Right lobe of liver (tissue), 6 donors: ENCODE measurements around the gene DCHS2. TPM values are rescaled to one million over a fixed set of nuclear protein-coding genes. Genes with fewer than 3 reads are reported as not detected.

Experiments used
- ATAC-seq, 4 donors: fragments of 200-7000 bp; cut with Tn5 transposase; one replicate each; pipeline ENCODE4 v1.9.1; 2020; ENCODE audit warnings: mild to moderate bottlenecking in 4 of 4, moderate library complexity in 4 of 4
- DNase-seq, 3 donors: peaks; one replicate each; pipeline ENCODE4 v3.0.0-alpha.2; 2020
- H3K27ac ChIP-seq, 3 donors: fragments of 200-600 bp; one replicate each; pipeline ENCODE4 v1.8.0; 2022
- H3K27me3 ChIP-seq, 2 donors: fragments of 200-600 bp; one replicate each; pipeline ENCODE4 v1.8.0; 2022
- H3K36me3 ChIP-seq, 4 donors: fragments of 200-600 bp; sonication (generic) in 1 of 4; one replicate each; pipeline versions ENCODE4 v1.5.1 to v1.8.0; 2017 to 2022; ENCODE audit warnings: control low read depth in 1 of 4
- H3K4me1 ChIP-seq, 4 donors: fragments of 200-600 bp; sonication (generic) in 1 of 4; one replicate each; pipeline versions ENCODE4 v1.5.1 to v1.8.0; 2017 to 2022; ENCODE audit warnings: control low read depth in 1 of 4
- H3K4me3 ChIP-seq, 3 donors: fragments of 200-600 bp; one replicate each; pipeline ENCODE4 v1.8.0; 2022
- H3K9me3 ChIP-seq, 4 donors: fragments of 200-600 bp; sonication (generic) in 1 of 4; one replicate each; pipeline versions ENCODE4 v1.5.1 to v1.8.0; 2017 to 2022; ENCODE audit warnings: control low read depth in 1 of 4
- POLR2A ChIP-seq: fragments of 450-650 bp; IDR thresholded peaks from one replicate; pipeline ENCODE4 v1.6.1; 2017; ENCODE audit warnings: antibody characterized with exemption, mild to moderate bottlenecking
- WGBS: methylation state at CpG from one replicate; pipeline ENCODE4 v1.1.6; 2018; ENCODE audit warnings: low coverage, low lambda C conversion rate; ENCODE audit not compliant: insufficient coverage; ENCODE audit errors: missing lambda C conversion rate; 5-methylcytosine and 5-hydroxymethylcytosine counted together
- intact Hi-C, 2 donors: fragments of 100-400 bp; cut with DNase I; formaldehyde crosslinking; loops; one replicate each; pipeline versions ENCODE4 v1.11.2 to v1.14.1; 2022
- total RNA-seq, 6 experiments: library from RNA; depleted of rRNA in 2 of 6; stranded (reverse); fragments of >200 nt in 2 of 6; fragmentation: NEBNext Ultra II Directional in 3 of 6; extraction: Animal tissue kit (Norgen Biotek cat#: 25700) in 3 of 6; gene quantifications; one replicate each; pipeline versions ENCODE4 v1.1.0 to v1.2.4, GENCODE V29; 2016 to 2023
- TF ChIP-seq, protein P1 (sequence below), 4 donors: fragments of 200-600 bp in 3 of 4; fragments of 450-650 bp in 1 of 4; IDR thresholded peaks; one replicate each; pipeline versions ENCODE4 v1.5.1 to v1.8.0; 2016 to 2022; ENCODE audit warnings: antibody characterized with exemption in 4 of 4, mild to moderate bottlenecking in 2 of 4
- donor health status: DM: no; HTN: yes; CAD: no.
- donor health status: DM: no; HTN: no; CAD: no.
- donor health status: DM: no; HTN: no; CAD: no.
- donor health status: DM: no; HTN: yes; CAD: no.
- donor health status: DM: no; HTN: yes; CAD: no.

The DCHS2 gene
- total RNA-seq, 6 experiments from 2014 or later: 0.07 to 0.37 (median 0.12) TPM; not detected in 1

DNA sequence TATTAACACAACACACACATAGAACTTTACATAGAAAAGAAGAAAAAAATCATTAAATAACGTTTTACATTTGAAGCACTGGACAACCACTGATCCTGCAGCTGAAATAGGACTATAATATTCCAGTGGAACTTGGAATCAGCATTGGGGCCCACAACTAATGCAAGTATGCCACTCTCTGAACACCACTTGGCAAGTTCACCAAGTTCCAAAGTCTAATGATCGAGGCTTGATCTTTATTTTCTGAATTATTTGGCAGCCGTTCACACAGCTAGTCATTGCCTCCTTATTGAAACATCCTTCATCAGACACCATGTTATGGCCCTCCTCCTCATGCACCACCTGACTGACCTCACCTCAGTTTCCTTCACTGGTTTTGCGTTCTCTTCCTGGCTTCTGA, 107.6 kb downstream of the DCHS2 start:
- 25% methylated on average over 4 of the region's 4 CpGs for WGBS
- H3K4me3 ChIP-seq: no peak overlapping the region
- H3K27me3 ChIP-seq: no peaks in the 10 kb centered on the region
- H3K4me1 ChIP-seq: no peaks in the 10 kb centered on the region
- H3K9me3 ChIP-seq: no peaks in the 10 kb centered on the region
- TF ChIP-seq POLR2A: no peak
- TF ChIP-seq, protein P1, sequence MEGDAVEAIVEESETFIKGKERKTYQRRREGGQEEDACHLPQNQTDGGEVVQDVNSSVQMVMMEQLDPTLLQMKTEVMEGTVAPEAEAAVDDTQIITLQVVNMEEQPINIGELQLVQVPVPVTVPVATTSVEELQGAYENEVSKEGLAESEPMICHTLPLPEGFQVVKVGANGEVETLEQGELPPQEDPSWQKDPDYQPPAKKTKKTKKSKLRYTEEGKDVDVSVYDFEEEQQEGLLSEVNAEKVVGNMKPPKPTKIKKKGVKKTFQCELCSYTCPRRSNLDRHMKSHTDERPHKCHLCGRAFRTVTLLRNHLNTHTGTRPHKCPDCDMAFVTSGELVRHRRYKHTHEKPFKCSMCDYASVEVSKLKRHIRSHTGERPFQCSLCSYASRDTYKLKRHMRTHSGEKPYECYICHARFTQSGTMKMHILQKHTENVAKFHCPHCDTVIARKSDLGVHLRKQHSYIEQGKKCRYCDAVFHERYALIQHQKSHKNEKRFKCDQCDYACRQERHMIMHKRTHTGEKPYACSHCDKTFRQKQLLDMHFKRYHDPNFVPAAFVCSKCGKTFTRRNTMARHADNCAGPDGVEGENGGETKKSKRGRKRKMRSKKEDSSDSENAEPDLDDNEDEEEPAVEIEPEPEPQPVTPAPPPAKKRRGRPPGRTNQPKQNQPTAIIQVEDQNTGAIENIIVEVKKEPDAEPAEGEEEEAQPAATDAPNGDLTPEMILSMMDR (IDR thresholded peaks at IDR 0.05): no peak
- intact Hi-C loops: no loop called here
- DNase-seq (no peak), ATAC-seq (peak in 3 of 4 donors; percentile 37 to 56 (median 55))
- H3K27ac ChIP-seq: no peak overlapping the region
- no peaks in the 10 kb centered on the region for H3K36me3 ChIP-seq

DNA sequence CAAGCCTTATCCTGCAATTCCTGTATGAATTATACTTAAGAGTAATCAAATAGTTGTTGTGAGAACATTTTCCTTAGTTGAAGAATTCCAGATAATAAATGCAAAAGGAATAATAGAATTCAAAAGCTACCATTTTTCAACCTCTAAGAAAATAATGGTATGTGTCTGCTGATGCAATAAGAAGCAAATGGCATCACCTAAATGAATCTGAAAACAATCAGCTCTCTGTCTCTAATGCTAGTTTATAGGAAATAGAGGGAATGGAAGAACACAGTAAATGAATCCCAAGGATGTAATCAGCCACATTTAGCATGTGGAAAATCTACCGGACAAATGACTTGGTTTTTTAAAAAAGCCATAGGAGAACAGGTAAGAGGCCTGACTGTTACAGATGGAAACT, 115.1 kb downstream of the DCHS2 start:
- ATAC-seq: no peak
- WGBS: 100% methylated on average over 1 of the region's 1 CpG
- no peak for DNase-seq
- intact Hi-C loops: no loop called here
- Histone ChIP-seq H3K36me3 (no peaks in the 10 kb centered on the region), H3K27ac (no peak overlapping the region), H3K9me3 (no peaks in the 10 kb centered on the region), H3K27me3 (no peaks in the 10 kb centered on the region), H3K4me1 (no peaks in the 10 kb centered on the region), H3K4me3 (no peak overlapping the region)
- no peak for TF ChIP-seq POLR2A
- TF ChIP-seq, protein P1 (IDR thresholded peaks at IDR 0.05): no peak

DNA sequence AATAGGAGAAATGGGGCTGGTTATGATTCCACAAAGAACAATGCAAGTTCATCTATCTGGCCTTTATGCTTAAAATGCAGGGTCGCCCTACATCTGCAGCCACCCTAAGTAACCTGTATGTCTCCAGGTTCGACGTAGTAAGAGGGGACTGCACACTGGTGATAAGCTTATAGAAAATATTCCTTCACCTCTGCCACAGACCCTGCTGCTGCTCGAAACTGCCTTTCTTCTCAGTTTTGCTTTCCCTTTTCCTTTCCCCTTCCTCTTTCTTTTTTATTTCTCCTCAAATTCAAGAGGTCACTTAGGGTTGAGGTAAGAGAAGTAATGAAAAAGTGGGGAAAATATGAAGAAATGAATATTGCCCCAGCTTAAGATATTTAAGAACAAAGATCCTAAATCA, 123.5 kb downstream of the DCHS2 start:
- DNase-seq (no peak), ATAC-seq (peak in 1 of 4 donors; percentile 35)
- Histone ChIP-seq H3K4me1 (no peaks in the 10 kb centered on the region), H3K4me3 (no peak overlapping the region), H3K27ac (no peak overlapping the region), H3K9me3 (no peaks in the 10 kb centered on the region), H3K36me3 (no peaks in the 10 kb centered on the region), H3K27me3 (no peaks in the 10 kb centered on the region)
- TF ChIP-seq POLR2A: no peak
- TF ChIP-seq, protein P1 (IDR thresholded peaks at IDR 0.05): no peak
- WGBS: 55% methylated on average over 4 of the region's 4 CpGs
- intact Hi-C loops: no loop called here

GRCh38 chr4:154367659-154368058, 123.9 kb downstream of the DCHS2 start:
- H3K4me3 ChIP-seq: no peak overlapping the region
- intact Hi-C loops: no loop called here
- no peaks in the 10 kb centered on the region for H3K4me1 ChIP-seq
- no peak overlapping the region for H3K27ac ChIP-seq
- no peaks in the 10 kb centered on the region for H3K36me3 ChIP-seq
- ATAC-seq (peak in 2 of 4 donors; percentile 24 to 67), DNase-seq (no peak)
- TF ChIP-seq, protein P1 (IDR thresholded peaks at IDR 0.05): no peak
- no peak for TF ChIP-seq POLR2A
- WGBS: 46% methylated on average over 2 of the region's 2 CpGs
- no peaks in the 10 kb centered on the region for H3K9me3 ChIP-seq
- H3K27me3 ChIP-seq: no peaks in the 10 kb centered on the region

- intact Hi-C loops: no loop called here
- no peaks in the 10 kb centered on the region for H3K4me1 ChIP-seq
- H3K9me3 ChIP-seq: no peaks in the 10 kb centered on the region
- no peak overlapping the region for H3K4me3 ChIP-seq
- ATAC-seq (no peak), DNase-seq (no peak)
- H3K36me3 ChIP-seq: no peaks in the 10 kb centered on the region
- 38% methylated on average over 1 of the region's 4 CpGs for WGBS
- TF ChIP-seq POLR2A: no peak
- TF ChIP-seq, protein P1 (IDR thresholded peaks at IDR 0.05): no peak
- H3K27me3 ChIP-seq: no peaks in the 10 kb centered on the region
- H3K27ac ChIP-seq: no peak overlapping the region
Measured at GRCh38 chr4:154366956-154367355, 124.6 kb downstream of the DCHS2 start.
